Osteocyte (in vitro differentiated cells): ENCODE results near the gene HECW1. TPM values are rescaled to one million over a fixed set of nuclear protein-coding genes. Genes with fewer than 3 reads are reported as not detected.

Source experiments
- DNase-seq: peaks from one replicate; pipeline ENCODE4 v3.0.0; 2021; ENCODE audit warnings: mixed read lengths; ENCODE audit not compliant: unreplicated experiment; ENCODE audit errors: extremely low spot score
- H3K27ac Mint-ChIP-seq: one replicate; pipeline ENCODE4 v1.8.0; 2021; ENCODE audit warnings: mild to moderate bottlenecking, mixed read lengths; ENCODE audit not compliant: unreplicated experiment
- H3K27me3 Mint-ChIP-seq: one replicate; pipeline ENCODE4 v1.8.0; 2021; ENCODE audit warnings: mixed read lengths; ENCODE audit not compliant: unreplicated experiment
- H3K36me3 Mint-ChIP-seq: one replicate; pipeline ENCODE4 v1.8.0; 2021; ENCODE audit warnings: mixed read lengths; ENCODE audit not compliant: unreplicated experiment
- H3K4me1 Mint-ChIP-seq: one replicate; pipeline ENCODE4 v1.8.0; 2021; ENCODE audit warnings: mixed read lengths; ENCODE audit not compliant: unreplicated experiment
- H3K4me3 Mint-ChIP-seq: one replicate; pipeline ENCODE4 v1.8.0; 2021; ENCODE audit warnings: mild to moderate bottlenecking, moderate library complexity, mixed read lengths; ENCODE audit not compliant: unreplicated experiment
- H3K9me3 Mint-ChIP-seq: one replicate; pipeline ENCODE4 v1.8.0; 2021; ENCODE audit warnings: mixed read lengths; ENCODE audit not compliant: unreplicated experiment
- CTCF ChIP-seq: fragments of 200-600 bp; sonication (generic); IDR thresholded peaks from 2 replicates; pipeline ENCODE4 v1.5.0; 2021; ENCODE audit warnings: antibody characterized with exemption, mild to moderate bottlenecking, moderate library complexity
- total RNA-seq: library from RNA; stranded (reverse); gene quantifications from 2 replicates; pipeline ENCODE4 v1.2.1, GENCODE V29; 2021

The HECW1 gene
- total RNA-seq, 1 donor from 2014 or later = 0.16 TPM

GRCh38 chr7:43220250-43220649, 107.8 kb downstream of the HECW1 start:
- no peak for TF ChIP-seq CTCF
- no peaks in the 10 kb centered on the region for H3K36me3 Mint-ChIP-seq
- no peak for DNase-seq
- H3K27me3 Mint-ChIP-seq = no peaks in the 10 kb centered on the region
- no peaks in the 10 kb centered on the region for H3K9me3 Mint-ChIP-seq
- H3K4me1 Mint-ChIP-seq = no peaks in the 10 kb centered on the region
- H3K4me3 Mint-ChIP-seq = no peak overlapping the region
- H3K27ac Mint-ChIP-seq = no peak overlapping the region

GRCh38 chr7:43220742-43221141, 108.3 kb downstream of the HECW1 start:
- no peak for TF ChIP-seq CTCF
- Mint-ChIP-seq H3K27ac (no peak overlapping the region), H3K4me1 (no peaks in the 10 kb centered on the region), H3K27me3 (no peaks in the 10 kb centered on the region), H3K4me3 (no peak overlapping the region), H3K9me3 (no peaks in the 10 kb centered on the region), H3K36me3 (no peaks in the 10 kb centered on the region)
- DNase-seq = no peak

GRCh38 chr7:43229801-43230200, 117.4 kb downstream of the HECW1 start:
- no peaks in the 10 kb centered on the region for H3K36me3 Mint-ChIP-seq
- H3K4me1 Mint-ChIP-seq = no peaks in the 10 kb centered on the region
- no peak for DNase-seq
- H3K27ac Mint-ChIP-seq = no peak overlapping the region
- H3K27me3 Mint-ChIP-seq = peaks cover 20% of the 10 kb centered on the region
- H3K4me3 Mint-ChIP-seq = no peak overlapping the region
- TF ChIP-seq CTCF = no peak
- H3K9me3 Mint-ChIP-seq = no peaks in the 10 kb centered on the region

GRCh38 chr7:43232366-43232765, 119.9 kb downstream of the HECW1 start:
- Mint-ChIP-seq H3K27me3 (peaks cover 14% of the 10 kb centered on the region), H3K4me3 (no peak overlapping the region), H3K4me1 (no peaks in the 10 kb centered on the region), H3K36me3 (no peaks in the 10 kb centered on the region), H3K9me3 (no peaks in the 10 kb centered on the region), H3K27ac (no peak overlapping the region)
- no peak for DNase-seq
- TF ChIP-seq CTCF = no peak

GRCh38 chr7:43234073-43234472, 121.6 kb downstream of the HECW1 start:
- Mint-ChIP-seq H3K4me3 (no peak overlapping the region), H3K36me3 (no peaks in the 10 kb centered on the region), H3K27me3 (peaks cover 8% of the 10 kb centered on the region), H3K9me3 (no peaks in the 10 kb centered on the region), H3K27ac (no peak overlapping the region), H3K4me1 (peaks cover 2% of the 10 kb centered on the region)
- DNase-seq = no peak
- no peak for TF ChIP-seq CTCF
